Ammon's horn (tissue), 1 donor: ENCODE data around the gene MBL2.

Experiments
- DNase-seq: peaks from one replicate; pipeline ENCODE4 v3.0.0-alpha.2; 2016; ENCODE audit warnings: low spot score

Gene MBL2

DNA sequence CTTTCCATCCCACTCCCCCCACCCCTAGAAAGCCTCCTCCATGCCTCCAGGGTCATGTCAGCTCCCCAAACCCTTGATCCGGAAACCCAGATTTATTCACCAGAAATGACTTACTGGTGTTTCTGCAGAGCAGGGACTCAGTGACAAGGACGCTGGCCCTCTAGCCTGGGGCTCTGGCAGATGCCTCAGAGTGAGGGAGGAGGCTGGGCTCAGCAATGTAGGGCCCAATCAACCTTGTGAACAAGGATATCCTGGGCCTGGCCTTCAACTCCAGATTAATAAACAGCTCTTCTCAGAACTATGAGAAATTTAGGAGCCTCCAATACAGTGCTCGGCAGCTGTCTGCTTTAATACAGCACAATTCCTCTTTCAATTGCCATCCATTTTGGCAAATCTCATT is at the start of gene MBL2:
Gene MBL2 (minus strand): TSS at position 162 of the 400 bp plus-strand sequence. CDS start 1,149 bp downstream, outside the sequence.
- DNase-seq, result no peak

DNA sequence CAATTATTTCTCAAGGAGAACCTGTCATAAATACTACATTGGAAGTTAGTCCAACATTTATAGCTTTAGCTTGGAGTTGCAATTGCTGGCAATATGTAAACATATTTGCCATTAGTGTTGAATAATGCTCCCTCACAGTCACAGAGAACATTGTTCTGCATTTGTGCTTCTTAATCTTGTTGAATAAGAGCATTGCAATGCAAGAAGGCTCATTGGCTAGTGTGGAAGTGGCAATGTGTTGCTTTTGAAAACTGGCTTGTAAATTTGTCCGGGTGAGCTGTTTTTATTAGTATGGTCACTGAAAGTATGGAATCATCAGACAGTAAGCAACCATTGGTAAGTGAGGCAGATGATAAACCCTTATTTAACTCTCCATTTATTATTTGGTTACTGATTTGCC is 47.7 kb upstream of the MBL2 start:
- no peak for DNase-seq

DNA sequence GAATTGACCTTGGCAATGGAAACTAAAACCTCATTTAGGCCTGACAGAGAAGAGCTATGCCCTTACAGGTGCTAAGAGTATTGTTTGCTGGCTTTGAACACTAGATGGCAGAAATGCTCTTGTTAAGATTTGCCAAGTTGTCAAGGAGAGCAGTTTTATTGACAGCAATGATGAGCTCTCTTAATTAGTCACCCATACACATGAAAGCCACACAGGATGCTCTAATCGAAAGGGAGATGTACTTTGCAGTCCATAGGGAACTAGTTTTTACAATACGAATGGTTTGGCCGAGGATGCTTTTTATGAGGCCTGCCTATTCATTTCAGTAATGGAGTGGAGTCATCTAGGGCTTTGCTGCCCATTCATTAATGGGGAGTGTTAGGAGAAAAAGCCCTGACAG is 45.4 kb upstream of the MBL2 start:
- peak; percentile 37 for DNase-seq

GRCh38 chr10:52814506-52814905 is 41.9 kb upstream of the MBL2 start:
- DNase-seq, result no peak

DNA sequence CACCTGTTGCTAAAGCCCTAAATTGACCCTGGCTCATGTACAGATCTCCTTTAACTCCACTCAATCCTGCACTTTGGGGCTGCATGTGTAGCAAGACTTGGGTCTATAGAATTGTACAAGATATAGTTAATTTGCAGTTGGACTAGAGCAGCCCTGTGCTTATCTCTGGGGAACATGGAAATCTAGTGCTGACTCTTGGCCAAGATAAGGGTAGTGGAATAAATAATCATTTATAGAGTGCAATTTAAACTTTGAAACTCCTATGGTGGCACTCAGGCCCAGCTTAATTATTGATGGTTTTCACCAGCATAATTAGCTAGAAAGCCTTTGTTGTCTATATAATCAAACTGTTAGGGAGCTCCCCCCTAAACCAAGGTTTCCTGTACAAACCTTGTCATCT is 39.2 kb upstream of the MBL2 start:
- DNase-seq, result no peak

DNA sequence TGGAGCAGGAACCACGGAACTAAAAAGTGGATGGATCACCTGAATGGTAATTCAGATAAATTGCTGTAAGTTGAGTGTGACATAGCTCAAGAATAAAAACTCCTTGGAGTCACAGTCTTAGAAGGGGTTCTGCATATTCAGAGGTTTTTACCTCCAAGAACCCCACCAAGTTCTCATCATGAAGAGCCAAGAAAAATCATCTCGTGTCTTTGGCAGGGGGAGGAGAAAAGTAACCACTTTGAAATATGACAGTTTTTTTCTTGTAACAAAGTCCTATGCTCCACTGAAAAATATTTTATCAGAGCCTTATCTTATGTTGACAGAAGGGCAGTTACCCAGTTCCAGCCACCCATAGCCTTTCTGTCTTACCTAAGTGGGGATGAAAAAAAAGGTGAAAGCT is 38.2 kb upstream of the MBL2 start:
- DNase-seq, result no peak

DNA sequence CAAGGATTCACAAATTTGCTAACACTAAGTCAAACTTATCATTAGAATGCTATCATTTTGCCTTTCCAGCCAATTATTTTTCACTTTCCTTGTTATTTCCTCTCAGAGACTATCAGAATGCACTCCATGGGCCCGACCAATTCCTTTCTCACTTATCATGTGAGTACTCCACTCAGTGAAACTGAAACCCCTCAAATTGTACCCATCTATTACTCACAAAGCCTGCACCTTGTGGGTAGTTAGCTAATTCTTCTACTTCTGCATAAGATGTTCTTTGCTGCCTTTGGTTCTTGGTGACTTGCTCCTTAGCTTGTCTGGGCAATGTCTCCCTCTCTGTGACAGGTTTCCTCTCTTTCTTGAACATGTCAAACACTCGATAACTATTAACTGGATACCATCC is 35.2 kb upstream of the MBL2 start:
- no peak for DNase-seq

DNA sequence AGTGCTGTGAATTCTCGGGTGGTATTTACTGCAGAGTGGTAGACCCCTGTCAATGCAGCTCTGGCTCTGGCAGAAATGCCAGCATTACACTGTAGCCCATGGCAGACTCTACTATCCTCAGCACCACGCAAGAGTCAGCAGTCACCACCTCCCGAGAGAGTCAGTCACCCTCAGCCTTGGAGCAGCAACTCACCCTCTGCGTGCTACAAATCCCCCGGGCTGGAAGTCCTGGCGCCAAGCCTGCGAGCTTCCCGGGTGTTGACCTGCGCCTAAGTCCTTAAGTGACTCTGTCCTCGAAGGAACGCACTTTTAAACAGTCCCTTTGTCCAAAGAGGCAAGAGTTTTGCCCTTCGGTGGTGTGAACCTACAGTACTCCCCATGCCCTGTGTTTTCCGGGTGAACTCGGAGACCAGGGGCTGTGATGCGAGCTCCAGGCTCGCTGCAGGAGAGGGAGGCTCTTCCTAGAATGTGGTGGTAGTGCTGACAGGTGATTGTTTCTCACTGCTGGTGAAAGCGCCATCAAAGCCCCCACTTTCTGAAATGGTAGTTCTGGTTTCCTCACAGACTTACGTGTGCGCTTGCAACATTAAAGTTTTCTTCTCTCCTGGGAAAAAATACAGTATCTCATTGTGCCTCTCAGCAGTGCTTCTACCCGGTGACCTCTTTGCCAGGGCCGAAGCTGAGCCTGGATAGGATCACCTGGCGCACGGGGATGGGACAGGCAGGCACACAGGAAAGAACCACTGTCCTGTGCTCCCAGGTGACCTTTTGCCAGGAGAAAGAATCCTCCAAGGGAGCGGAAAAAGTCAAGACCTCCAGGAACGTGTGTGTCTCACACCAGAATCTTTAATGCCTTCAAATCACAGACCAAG is 33.1 kb upstream of the MBL2 start:
- no peak for DNase-seq

DNA sequence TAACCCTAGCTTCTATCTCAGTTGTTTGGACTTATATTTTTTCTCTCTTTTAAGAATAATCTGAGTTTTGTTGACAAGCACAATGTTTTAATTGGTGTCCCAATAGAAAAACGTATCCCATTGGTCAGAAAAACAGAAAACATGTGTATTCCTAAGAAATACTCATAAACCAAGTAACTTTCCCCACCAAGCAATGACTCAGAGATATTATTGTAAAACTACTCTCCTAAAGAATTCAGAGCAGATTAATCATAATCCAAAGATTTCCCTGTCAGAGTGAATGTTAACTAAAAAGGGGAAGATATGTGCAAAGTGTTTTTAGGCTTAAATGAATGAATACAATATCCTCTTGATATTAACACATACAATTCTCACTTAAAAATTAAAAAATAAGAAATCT is 29.4 kb upstream of the MBL2 start:
- no peak for DNase-seq

- DNase-seq, result no peak
Observed at GRCh38 chr10:52786098-52786497, 13.5 kb upstream of the MBL2 start.

DNA sequence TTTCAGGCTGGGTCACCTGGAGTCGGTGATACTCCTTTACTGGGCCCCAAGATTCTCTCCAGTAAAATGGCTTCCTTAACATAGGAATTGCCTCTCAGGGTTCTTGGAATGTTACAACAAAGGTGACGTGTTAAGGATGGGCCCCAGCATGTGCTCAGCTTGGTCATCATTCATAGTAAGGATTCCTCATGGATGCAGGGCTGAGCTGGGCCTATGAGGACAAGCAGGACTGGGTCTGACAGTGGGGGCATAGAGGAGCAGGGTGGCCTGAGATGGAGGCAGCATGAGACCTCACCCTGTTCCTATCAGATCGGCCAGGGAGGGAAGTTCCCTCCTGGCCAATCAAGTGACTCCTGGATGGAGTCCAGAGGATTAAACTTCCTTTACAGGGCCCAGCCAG is 12.8 kb upstream of the MBL2 start:
- no peak for DNase-seq

- no peak for DNase-seq
Observed at GRCh38 chr10:52783726-52784125, 11.1 kb upstream of the MBL2 start.

DNA sequence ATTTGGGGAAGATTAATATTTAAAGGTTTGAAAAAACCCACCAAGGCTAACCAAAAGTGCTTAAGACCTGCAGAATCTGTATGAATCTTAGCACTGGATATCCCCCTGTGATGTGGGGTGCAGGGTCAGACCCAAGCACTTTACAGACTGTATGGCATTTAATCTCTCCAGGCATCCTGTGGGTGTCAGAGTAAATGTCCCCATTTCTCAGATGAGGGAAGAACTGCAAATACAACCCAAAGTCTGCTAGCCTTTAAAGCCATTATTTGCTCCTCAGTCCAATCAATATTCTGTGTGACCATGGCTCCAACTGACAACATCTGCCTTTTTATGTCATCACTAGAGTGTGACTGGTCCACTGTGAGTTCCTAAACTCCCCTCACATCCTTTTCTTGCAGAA is 10.0 kb upstream of the MBL2 start:
- DNase-seq, result no peak

GRCh38 chr10:52780391-52781155 is 8.0 kb upstream of the MBL2 start:
- DNase-seq, result no peak

DNA sequence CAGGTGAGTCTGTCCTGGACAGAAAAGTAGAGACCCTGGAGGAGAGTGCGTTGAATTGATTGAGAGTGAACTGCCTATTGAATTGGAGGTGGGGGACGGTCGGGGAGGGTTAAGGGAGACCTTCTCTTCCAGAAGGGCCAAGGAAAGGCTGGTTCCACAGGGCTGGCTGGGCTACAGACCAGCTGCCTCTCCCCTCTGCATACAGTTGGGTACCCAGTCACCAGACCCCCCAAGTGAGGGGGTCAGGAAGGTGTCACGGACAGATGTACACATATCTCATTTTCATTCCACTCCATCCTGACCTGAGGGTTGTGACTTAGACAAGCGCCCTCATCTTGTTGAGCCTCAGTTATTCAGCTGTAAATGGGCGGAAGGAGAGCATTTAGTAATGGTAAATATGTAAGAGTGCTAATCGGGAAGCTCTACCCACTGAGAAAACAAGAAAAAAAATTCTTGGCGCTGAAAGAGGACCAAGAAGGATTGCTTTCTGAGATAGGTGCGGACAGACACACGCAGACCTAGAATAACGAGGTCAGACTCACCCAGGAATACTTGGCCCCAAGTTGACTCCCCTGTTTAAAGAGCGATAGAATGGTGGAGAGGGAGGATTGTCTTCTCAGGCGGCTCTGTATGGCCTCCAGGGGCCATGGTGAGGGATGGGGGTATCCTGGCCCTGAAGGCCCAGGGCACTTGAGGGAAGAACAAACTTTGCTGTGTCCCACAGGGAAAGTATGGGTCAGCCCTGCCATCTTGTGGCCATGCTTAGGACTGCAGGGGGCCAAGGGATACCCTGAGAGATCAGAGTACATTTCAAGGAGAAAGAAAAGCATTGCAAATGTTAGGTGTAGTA is 7.2 kb upstream of the MBL2 start:
- peak; percentile 68 for DNase-seq

- DNase-seq, result peak; percentile 48
Observed at GRCh38 chr10:52778511-52779392, 6.2 kb upstream of the MBL2 start.

DNA sequence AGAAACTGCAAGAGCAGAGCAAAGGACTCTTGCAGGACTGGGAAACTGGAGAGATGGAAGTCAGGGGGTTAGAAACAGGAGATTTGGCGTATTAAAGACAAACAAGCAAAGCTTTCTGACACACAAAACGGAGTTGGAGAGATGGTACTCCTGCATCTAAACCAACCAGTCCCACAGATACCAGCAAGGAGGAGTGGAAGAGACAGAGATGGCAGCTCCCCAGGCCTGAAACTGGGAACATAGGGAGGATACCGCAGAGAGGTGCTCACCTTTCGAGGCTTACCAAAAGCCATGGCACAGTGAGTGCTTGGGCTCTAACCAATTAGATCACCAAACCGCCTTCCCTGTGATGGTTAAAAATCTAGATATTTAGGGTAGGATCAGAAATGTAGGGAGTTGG is 4.8 kb upstream of the MBL2 start:
- no peak for DNase-seq

DNA sequence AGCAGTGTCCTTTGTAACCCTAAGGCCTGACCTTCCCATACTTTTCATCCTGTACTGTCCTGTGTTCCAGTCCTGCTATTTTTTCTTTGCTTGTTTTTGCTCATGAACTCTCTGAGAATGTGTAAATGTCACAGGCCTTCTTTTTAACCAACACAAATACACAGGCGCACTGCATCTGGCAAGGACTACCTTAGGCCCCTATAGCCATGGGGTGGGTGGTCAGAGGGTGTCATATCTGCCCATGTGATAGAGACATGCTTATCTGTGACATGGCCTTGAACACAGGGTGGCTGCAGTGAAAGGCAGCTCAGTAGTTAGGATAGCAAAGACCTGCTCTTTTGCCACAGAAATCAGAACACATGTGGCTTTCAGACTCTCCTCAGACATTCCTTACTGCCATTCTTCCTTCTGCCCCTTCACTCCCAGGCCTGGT is 3.9 kb upstream of the MBL2 start:
- DNase-seq, result no peak

GRCh38 chr10:52775132-52775647 is 2.6 kb upstream of the MBL2 start:
- DNase-seq, result no peak

- no peak for DNase-seq
Observed at GRCh38 chr10:52774600-52775106, 2.1 kb upstream of the MBL2 start.

GRCh38 chr10:52774182-52774581 is 1.6 kb upstream of the MBL2 start:
- DNase-seq, result no peak
